GM18505 (cell line): Measurements from ENCODE around the gene ITPKC.

Experiments used
- ATAC-seq: cut with Tn5 transposase; IDR thresholded peaks from one replicate; pipeline ENCODE4 v1.9.1; 2021; ENCODE audit not compliant: unreplicated experiment
- POLR2A ChIP-seq: IDR thresholded peaks from 4 replicates; pipeline ENCODE4 v1.6.1; 2011; ENCODE audit warnings: borderline replicate concordance; ENCODE audit not compliant: insufficient read depth, insufficient read length; ENCODE audit errors: extremely low read depth

The ITPKC gene

DNA sequence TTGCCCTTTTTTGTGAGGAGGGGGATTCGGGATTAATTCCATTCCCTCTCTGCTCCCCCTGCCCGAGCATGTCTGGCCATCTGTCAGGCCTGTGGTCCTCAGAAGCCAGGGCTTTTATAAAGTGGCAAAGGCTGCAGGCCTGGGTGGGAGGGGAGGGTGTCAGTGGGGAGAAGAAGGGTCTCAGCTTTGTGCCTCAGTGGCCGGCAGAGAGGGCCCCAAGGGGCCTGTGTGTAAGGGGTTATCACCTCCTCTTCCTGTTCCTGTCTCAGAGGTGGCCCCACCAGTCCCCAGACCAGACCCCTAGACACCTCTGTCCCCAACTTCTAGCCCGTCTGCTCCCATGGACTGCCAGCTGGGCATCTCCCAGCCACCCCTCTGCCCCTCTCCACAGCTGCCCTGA, 23.0 kb upstream of the ITPKC start:
- ATAC-seq, result no peak
- no peak for TF ChIP-seq POLR2A

DNA sequence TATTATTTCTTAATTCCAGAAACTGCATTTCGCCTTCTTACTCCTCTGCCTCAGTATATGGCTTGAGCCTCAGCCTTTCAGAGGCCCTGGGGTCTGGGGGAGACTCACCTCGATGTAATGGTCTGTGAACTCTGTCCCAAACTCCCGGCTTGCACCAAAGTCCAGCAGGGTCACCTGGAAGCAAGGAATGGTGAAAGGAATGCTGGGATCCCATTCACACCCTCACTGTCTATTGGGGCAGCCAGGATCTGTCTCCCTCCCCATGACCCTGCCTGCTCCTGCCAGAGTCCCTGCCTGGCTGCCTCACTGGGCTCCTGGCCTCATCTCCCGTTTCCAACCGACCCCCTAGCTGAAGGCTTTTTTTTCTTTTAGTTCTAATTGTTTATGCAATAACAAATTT, 21.0 kb upstream of the ITPKC start:
- no peak for ATAC-seq
- no peak for TF ChIP-seq POLR2A

DNA sequence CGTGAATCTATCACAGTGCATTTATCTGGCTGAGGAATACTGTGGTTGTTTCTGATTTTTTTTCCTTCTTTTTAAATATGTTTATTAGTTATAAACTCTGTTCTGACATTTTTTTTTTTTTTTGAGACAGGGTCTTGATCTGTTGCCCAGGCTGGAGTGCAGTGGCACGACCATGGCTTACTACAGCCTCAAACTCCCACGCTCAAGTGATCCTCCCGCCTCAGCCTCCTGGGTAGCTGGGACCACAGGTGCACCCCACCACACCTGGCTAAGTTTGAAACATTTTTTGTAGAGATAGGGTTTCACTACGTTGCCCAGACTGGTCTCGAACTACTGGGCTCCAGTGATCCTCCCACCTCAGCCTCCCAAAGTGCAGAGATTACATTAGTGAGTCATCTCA, 19.9 kb upstream of the ITPKC start:
- TF ChIP-seq POLR2A, result no peak
- no peak for ATAC-seq

DNA sequence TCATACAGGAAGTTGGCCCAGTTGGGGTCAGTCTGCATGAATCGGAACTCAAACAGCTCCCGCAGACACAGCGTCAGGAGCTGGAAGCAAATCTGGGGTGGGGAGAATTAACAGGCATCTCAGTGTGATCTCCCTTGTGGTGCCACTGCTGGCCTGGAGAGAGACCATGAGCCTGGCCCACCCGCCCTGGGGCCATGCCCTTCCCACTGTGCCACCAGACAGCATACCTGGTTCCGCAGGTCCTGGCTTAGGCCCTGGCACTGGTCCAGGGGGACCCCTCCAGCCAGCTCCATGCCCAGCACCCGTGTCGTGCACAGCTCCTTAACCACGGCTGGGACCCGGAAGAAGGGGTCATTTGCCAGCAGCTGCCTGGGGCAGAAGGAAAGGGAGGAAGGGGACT, 16.8 kb upstream of the ITPKC start:
- TF ChIP-seq POLR2A, result no peak
- ATAC-seq, result no peak

DNA sequence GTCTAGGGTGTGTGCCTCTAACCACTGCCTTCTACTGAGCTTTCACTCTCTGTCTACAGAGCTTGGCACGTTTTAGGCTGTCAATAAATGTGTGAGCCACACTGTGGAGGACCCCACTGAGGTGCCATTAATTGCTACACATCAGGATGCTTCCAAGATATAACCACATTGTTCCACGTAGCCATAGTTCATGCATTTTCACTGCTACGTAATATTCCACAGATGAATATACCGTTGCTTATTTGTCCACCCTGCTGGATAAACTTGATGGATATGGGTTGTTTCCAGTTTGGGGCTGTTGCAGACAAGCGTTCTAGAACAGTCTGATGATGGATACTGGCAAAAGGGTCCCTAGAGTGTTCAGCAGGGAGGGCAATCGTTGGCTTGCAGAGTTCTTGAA, 15.2 kb upstream of the ITPKC start:
- TF ChIP-seq POLR2A, result no peak
- no peak for ATAC-seq

DNA sequence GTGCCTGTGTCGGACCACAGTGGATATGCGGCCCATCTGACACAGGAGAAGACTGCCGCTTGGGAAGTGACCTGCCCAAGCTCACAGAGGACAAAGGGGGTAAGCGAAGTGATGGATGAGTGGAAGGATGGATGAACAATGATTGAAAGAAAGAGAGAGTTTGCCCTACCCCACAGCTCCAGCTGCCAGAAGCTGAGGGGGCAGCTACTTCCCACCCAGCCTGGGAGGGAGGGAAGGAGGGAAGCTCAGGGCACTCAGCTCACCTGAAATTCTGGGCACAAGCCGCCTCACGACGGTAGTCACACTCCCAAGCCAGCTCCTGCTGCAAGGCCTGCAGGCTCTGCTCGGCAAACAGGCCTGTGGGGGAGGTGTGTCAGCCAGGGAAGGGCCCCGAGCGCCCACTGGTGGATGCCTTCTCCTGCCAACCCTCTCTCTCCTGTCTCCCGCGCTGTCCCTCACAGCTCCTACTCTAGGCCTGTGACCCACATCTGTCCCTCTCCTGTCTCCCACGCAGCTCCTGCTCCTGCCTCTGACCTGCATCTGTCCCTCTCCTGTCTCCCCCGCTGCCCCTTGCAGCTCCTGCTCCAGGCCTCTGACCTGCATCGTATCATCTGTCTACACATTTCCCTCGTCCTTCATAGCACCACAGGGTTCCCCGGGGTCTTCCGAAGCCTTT, 14.4 kb upstream of the ITPKC start:
- ATAC-seq, result no peak
- TF ChIP-seq POLR2A, result no peak

DNA sequence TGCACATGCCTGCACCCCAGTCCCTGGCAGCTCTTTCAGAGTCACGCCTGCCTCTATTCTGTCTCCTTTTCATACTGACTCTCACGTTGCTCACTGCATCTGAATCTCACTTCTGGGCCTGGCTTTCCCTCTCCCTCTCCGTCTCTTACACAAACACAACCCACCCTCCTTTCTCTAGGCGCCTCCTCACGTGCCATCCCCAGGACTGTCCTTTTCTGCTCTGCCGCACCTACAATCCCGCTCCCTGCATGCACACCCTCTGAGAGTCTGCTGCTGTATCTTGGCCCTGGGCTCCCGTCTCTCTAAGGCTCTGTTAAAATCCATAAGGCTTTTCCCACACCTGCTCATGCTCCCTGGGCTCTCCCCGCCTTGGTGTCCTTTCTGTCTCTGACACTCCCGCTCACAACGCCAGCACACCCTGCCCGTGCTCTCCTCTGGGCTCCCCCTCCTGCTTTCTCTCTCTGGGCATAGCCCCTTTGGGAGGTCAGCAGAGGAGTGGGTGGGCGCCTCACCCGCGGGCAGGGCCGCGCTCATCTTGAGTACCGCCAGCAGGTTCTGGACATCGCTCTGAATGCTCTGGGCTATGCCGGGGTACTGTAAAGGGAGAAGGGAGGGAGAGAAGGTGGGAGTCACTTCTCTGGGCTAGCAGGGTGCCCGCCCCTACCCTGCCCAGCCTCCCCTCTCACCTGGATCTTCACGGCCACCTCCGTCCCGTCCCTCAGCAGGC, 13.7 kb upstream of the ITPKC start:
- ATAC-seq, result no peak
- no peak for TF ChIP-seq POLR2A

DNA sequence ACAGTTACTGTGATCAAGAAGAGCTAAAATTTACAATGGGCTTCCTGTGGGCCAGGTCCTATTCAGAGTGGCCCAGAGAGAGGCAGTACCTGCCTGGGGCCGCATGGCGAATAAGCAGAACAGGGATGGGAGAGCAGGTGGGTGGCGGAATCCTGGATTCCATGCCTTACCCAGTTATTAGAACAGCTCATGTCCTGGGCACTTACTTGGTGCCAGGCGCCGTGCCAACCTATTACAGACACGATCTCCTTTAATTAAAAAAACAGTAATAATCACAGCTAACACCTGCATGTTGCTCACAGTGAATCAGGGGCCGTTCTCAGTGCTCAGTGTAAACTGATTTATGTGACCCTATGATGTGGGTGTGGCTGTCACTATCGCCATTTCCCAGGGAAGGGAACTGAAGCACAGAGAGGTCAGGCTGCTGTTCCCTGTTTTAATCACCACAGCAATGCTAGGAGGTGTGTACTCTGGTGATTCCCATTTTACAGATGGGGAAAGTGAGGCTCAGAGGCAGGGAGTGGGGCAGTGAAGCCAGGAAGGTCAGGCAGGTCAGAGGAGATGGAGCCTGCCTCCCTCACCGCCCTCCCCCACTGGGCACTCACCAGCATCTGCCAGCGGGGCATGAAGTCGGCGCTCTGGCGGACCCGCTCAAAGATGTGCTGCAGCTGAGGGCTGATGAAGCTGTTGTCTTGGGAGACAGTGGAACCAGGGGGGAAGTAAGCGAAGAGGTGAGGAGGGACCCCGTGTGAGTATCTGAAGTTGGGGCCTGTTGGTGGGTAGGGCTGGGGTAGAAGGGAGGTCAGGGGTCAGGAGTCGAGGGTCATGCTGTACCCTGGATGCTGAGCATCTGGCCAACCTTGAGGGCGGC, 12.2 kb upstream of the ITPKC start:
- TF ChIP-seq POLR2A, result no peak
- ATAC-seq, result no peak

DNA sequence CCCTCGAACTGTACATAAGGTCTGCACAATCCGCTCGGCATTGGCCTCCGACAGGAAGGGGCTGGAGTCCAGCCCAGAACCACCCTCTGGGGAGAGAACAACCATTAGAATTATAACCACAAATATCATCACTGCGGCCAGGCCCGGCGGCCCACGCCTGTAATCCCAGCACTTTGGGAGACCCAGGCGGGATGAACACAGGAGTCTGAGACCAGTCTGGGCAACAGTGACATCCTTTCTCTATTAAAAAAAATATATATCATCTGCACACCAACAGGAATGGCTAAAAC, 11.6 kb upstream of the ITPKC start:
- no peak for ATAC-seq
- TF ChIP-seq POLR2A, result no peak

DNA sequence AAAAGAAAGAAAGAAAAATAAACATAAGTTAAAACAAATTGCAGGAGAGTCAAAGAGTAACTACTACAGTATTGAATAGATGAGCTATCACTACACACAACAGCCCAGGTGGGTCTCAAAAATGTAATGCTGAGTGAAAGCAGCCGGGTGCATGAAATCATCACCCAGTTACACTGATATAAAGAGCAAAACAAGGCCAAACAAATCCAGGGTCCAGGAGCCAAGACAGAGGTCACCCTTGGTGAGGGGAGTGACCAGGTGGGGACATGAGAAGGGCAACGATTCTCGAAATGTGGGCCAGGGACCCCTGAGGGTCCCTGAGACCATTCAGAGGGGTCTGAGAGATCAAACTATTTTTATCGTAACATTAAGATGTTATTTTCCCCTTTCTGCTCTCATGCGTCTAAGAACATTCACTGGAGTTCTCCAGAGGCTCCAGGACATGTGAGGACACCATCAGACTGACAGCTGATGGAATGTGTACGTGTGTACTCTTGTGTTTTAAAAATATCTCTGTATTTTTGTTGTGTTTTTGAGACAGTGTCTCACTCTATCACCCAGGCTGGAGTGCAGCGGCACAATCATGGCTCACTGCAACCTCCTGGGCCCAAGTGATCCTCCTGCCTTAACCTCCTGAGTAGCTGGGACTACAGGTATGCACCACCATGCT, 10.8 kb upstream of the ITPKC start:
- ATAC-seq, result no peak
- TF ChIP-seq POLR2A, result no peak

DNA sequence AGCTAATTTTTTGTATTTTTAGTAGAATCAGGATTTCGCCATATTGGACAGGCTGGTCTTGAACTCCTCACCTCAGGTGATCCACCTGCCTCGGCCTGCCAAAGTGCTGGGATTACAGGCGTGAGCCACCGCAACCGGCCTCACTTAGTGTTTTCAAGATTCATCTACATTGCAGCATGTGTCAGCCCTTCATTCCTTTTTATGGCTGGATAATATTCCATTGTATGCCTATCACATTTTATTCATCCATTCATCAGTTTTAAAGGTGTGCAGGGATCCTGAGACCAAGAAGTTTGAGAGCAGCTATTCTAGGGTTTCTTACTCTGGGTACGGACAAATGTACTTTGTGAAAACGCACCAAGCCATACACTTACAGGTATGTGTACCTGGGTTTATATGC, 9.3 kb upstream of the ITPKC start:
- ATAC-seq, result no peak

DNA sequence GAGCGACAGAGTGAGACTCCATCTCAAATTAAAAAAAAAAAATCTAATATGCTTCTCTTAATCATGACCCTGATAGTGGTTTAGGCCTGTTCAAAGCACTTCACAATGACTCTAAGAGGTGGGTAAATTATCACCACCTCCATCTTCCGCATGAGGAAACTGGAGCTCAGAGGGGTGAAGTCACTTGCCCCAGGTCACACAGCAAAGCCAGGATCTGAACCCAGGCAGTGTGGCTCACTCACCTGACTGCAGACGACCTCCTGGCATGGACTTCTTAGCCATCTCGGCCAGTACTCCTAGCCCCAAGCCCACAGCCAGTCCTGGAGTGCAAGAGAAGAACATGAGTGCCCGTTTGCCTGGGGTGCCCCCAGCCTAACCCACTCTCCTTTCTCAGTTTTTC, 7.1 kb upstream of the ITPKC start:
- ATAC-seq, result no peak
- no peak for TF ChIP-seq POLR2A

More for the DNA sequence above, 9.3 kb upstream of the ITPKC start:
- no peak for TF ChIP-seq POLR2A

DNA sequence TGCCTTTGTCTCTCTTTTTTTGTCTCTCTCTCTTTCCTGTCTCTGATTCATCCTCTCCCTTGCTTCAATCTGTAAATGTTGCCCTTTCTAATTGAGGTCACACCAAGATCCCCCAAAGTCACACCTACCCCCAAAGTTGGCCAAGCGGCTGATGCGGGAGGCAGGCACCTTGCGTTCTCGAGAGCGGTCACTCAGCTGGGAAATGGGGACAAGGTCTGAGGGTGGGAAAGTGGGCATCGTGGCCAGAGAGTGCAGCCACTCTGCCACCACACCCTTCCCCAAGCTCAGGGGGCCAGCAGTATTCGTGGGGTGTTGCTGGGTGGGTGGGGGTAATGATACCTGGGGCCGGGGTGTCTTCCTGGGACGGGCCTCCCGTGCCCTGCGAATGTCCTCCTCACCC, 3.0 kb upstream of the ITPKC start:
- ATAC-seq, result no peak
- no peak for TF ChIP-seq POLR2A
